Osteoblast (primary cell): ENCODE data around the gene MICU1. TPM values are rescaled to one million over a fixed set of nuclear protein-coding genes. Genes with fewer than 3 reads are reported as not detected.

Experiments used
- DNase-seq: peaks from one replicate; pipeline ENCODE4 v3.0.0; 2011; ENCODE audit warnings: low spot score, mixed read lengths; ENCODE audit not compliant: insufficient read length; ENCODE audit errors: missing footprints
- H2AFZ ChIP-seq: 2 replicates; pipeline ENCODE4 v1.6.0; 2011; ENCODE audit warnings: mild to moderate bottlenecking, low read length
- H3K27ac ChIP-seq: 2 replicates; pipeline ENCODE4 v1.5.1; 2011; ENCODE audit warnings: mild to moderate bottlenecking, low read depth, low read length, moderate library complexity
- H3K27me3 ChIP-seq: 2 replicates; pipeline ENCODE4 v1.6.0; 2012; ENCODE audit warnings: mild to moderate bottlenecking, control low read depth, inconsistent platforms, low read length, moderate library complexity; ENCODE audit not compliant: insufficient read depth
- H3K36me3 ChIP-seq: 2 replicates; pipeline ENCODE4 v1.5.1; 2011; ENCODE audit warnings: mild to moderate bottlenecking, low read length, control low read depth, moderate library complexity; ENCODE audit not compliant: insufficient read depth
- H3K4me1 ChIP-seq: 2 replicates; pipeline ENCODE4 v1.5.1; 2011; ENCODE audit warnings: mild to moderate bottlenecking, low read length, control low read depth, moderate library complexity; ENCODE audit not compliant: insufficient read depth
- H3K4me2 ChIP-seq: 2 replicates; pipeline ENCODE4 v1.6.0; 2011; ENCODE audit warnings: mild to moderate bottlenecking, low read length; ENCODE audit not compliant: insufficient read depth
- H3K4me3 ChIP-seq: fragments of 200-600 bp; sonication (generic); 3 replicates; pipeline ENCODE4 v1.5.1; 2012; ENCODE audit warnings: mild to moderate bottlenecking, low read length, inconsistent platforms; ENCODE audit not compliant: insufficient read depth
- H3K79me2 ChIP-seq: 2 replicates; pipeline ENCODE4 v1.6.0; 2012; ENCODE audit warnings: mild to moderate bottlenecking, low read length, control low read depth, inconsistent platforms; ENCODE audit not compliant: insufficient read depth
- H3K9me3 ChIP-seq: 2 replicates; pipeline ENCODE4 v1.5.1; 2011; ENCODE audit warnings: low read depth, low read length, control low read depth
- H4K20me1 ChIP-seq: 2 replicates; pipeline ENCODE4 v1.6.0; 2012; ENCODE audit warnings: mild to moderate bottlenecking, low read length, control low read depth; ENCODE audit not compliant: insufficient read depth
- CTCF ChIP-seq: IDR thresholded peaks from 2 replicates; pipeline ENCODE4 v1.5.1; 2011; ENCODE audit warnings: mild to moderate bottlenecking, low read depth, low read length, moderate library complexity; ENCODE audit errors: extremely low read depth
- total RNA-seq: library from RNA; depleted of rRNA; stranded (reverse); fragments of >200 nt; gene quantifications from 2 replicates; pipeline ENCODE4 v1.2.3, GENCODE V29; 2012

MICU1 gene
- total RNA-seq, 1 donor = 79.6 TPM

- Histone ChIP-seq H3K4me2 (no peak overlapping the region), H4K20me1 (peaks cover 3% of the 10 kb centered on the region), H3K9me3 (no peaks in the 10 kb centered on the region), H3K4me1 (no peaks in the 10 kb centered on the region), H3K27me3 (no peaks in the 10 kb centered on the region), H3K4me3 (no peak overlapping the region), H2AFZ (no peak overlapping the region), H3K79me2 (peaks cover 51% of the 10 kb centered on the region), H3K27ac (no peak overlapping the region), H3K36me3 (no peaks in the 10 kb centered on the region)
- DNase-seq = no peak
- no peak for TF ChIP-seq CTCF
These were observed 28.0 kb downstream of the MICU1 start for GRCh38 chr10:72597897-72598296.

DNA sequence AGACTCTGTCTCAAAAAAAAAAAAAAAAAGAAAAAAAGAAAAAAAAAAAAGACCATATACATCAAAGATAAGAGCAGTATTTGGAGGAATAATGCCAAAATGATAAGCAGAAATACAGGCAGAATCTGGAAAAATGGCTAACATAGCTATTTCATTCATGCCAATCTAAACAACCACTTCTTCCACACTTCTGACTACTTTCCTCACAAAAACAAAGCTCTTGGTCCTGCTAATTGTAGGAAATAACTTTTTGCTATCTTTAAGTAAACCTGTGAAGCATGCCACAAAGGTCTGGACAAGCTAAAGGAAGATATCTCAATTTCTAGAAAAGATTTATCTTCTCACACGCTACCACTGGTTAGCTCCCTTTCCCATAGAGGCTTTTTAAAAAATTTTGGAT, 30.4 kb downstream of the MICU1 start:
- Histone ChIP-seq H3K36me3 (no peaks in the 10 kb centered on the region), H3K27me3 (no peaks in the 10 kb centered on the region), H4K20me1 (peaks cover 5% of the 10 kb centered on the region), H3K4me1 (no peaks in the 10 kb centered on the region), H2AFZ (no peak overlapping the region), H3K4me2 (no peak overlapping the region), H3K9me3 (no peaks in the 10 kb centered on the region), H3K4me3 (no peak overlapping the region), H3K27ac (no peak overlapping the region), H3K79me2 (peaks cover 63% of the 10 kb centered on the region)
- DNase-seq = no peak
- no peak for TF ChIP-seq CTCF

GRCh38 chr10:72593963-72594362, 31.9 kb downstream of the MICU1 start:
- Histone ChIP-seq H2AFZ (no peak overlapping the region), H3K9me3 (no peaks in the 10 kb centered on the region), H3K4me1 (no peaks in the 10 kb centered on the region), H3K36me3 (no peaks in the 10 kb centered on the region), H4K20me1 (peaks cover 8% of the 10 kb centered on the region), H3K79me2 (peaks cover 70% of the 10 kb centered on the region), H3K4me3 (no peak overlapping the region), H3K27me3 (no peaks in the 10 kb centered on the region), H3K4me2 (no peak overlapping the region), H3K27ac (no peak overlapping the region)
- no peak for DNase-seq
- TF ChIP-seq CTCF = no peak

DNA sequence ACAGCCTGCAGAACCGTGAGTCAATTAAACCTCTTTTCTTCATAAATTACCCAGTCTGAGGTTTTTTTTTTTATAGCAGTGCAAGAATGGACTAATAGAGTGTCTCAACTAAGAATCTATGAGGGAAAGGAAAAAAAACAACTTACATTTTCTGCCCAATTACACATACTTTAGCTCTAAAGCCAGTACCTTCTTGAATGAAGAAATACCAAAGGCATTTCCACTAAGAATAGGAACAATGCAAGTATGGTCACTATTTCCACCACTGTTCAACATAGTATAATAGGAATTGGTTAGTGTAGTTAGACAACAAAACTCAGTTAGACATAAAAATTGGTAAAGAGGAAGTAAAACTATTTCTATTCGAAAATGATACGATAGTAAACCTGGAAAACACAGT, 37.6 kb downstream of the MICU1 start:
- no peaks in the 10 kb centered on the region for H3K36me3 ChIP-seq
- H3K79me2 ChIP-seq = peaks cover 72% of the 10 kb centered on the region
- H3K27me3 ChIP-seq = no peaks in the 10 kb centered on the region
- H3K9me3 ChIP-seq = no peaks in the 10 kb centered on the region
- H3K27ac ChIP-seq = no peak overlapping the region
- DNase-seq = no peak
- no peak overlapping the region for H3K4me3 ChIP-seq
- no peak overlapping the region for H2AFZ ChIP-seq
- H3K4me2 ChIP-seq = no peak overlapping the region
- no peak for TF ChIP-seq CTCF
- H3K4me1 ChIP-seq = no peaks in the 10 kb centered on the region
- H4K20me1 ChIP-seq = peaks cover 15% of the 10 kb centered on the region
